Parathyroid adenoma (tissue), 2 donors: Measurements from ENCODE around the gene NBAS.

Experiments
- H2AFZ ChIP-seq: fragments of 300-600 bp; sonication (generic); one replicate; pipeline ENCODE4 v1.7.0; 2017; ENCODE audit warnings: antibody characterized with exemption, mild to moderate bottlenecking
- H3K27ac ChIP-seq: fragments of 300-600 bp; sonication (generic); one replicate; pipeline ENCODE4 v1.7.0; 2017
- H3K27me3 ChIP-seq: fragments of 300-600 bp; sonication (generic); one replicate; pipeline ENCODE4 v1.7.0; 2017; ENCODE audit warnings: low read length; ENCODE audit not compliant: control insufficient read depth, insufficient read depth
- H3K36me3 ChIP-seq: fragments of 300-600 bp; sonication (generic); one replicate; pipeline ENCODE4 v1.7.0; 2017; ENCODE audit warnings: low read length; ENCODE audit not compliant: control insufficient read depth, insufficient read depth
- H3K4me1 ChIP-seq: fragments of 300-600 bp; sonication (generic); one replicate; pipeline ENCODE4 v1.7.0; 2017; ENCODE audit warnings: control low read depth
- H3K4me2 ChIP-seq: fragments of 300-600 bp; sonication (generic); one replicate; pipeline ENCODE4 v1.7.0; 2017; ENCODE audit warnings: low read length
- H3K4me3 ChIP-seq: fragments of 300-600 bp; sonication (generic); one replicate; pipeline ENCODE4 v1.7.0; 2017; ENCODE audit warnings: low read depth, low read length
- H3K79me2 ChIP-seq: fragments of 300-600 bp; sonication (generic); one replicate; pipeline ENCODE4 v1.7.0; 2017; ENCODE audit warnings: control low read depth
- H3K9ac ChIP-seq: fragments of 300-600 bp; sonication (generic); one replicate; pipeline ENCODE4 v1.7.0; 2017; ENCODE audit warnings: mild to moderate bottlenecking
- H3K9me3 ChIP-seq: fragments of 300-600 bp; sonication (generic); one replicate; pipeline ENCODE4 v1.7.0; 2017; ENCODE audit warnings: low read length; ENCODE audit not compliant: control insufficient read depth
- TF ChIP-seq, protein P1 (sequence below): fragments of 300-600 bp; sonication (generic); IDR thresholded peaks from one replicate; pipeline ENCODE4 v1.7.0; 2017; ENCODE audit warnings: antibody characterized with exemption, mild to moderate bottlenecking
- donor health status: primary hyperparathyroidism.

NBAS gene

DNA sequence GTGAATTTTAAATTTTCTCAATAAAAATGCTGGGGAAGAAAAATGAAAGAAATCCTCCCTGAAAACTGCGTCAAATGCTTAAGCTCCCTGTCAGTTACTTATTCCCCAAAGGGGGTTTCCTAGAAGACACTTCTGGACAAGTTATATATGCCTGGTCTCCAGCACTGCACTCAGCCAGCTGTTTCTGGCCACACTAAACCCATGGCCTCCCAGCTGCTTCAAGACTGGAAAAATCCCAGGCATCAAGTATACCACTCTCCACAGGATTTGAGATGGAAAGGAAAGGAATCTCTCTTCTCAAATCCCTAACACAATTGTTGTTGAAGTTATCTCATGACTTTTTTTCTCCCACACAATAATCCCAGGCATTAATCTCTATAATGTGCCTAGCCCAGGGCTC is 245.7 kb downstream of the NBAS start:
- no peak overlapping the region for H3K27ac ChIP-seq

DNA sequence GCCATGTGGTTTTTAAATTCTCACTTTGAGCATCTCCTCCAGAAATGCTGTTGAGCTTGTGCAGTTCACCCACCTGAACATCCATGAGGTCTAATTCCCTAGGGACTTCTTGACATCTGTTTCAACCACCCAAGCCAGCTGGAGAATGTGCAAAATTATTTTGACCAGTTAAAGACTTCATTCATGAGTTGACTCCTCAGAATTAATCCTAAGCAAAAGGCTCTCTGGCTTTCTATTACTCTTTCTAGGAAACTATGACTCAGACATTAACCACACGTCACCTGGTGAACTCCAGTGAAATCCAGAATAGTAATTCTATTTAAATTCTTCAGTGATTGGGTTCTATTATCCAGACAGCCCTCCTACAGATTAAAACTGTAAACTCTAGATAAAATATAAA is 247.5 kb downstream of the NBAS start:
- no peaks in the 10 kb centered on the region for H3K27me3 ChIP-seq
- H3K36me3 ChIP-seq, result no peaks in the 10 kb centered on the region
- H3K9ac ChIP-seq, result no peak overlapping the region
- H3K27ac ChIP-seq, result no peak overlapping the region
- H3K79me2 ChIP-seq, result no peaks in the 10 kb centered on the region
- H3K9me3 ChIP-seq, result no peaks in the 10 kb centered on the region
- no peak overlapping the region for H3K4me2 ChIP-seq
- TF ChIP-seq, protein P1, sequence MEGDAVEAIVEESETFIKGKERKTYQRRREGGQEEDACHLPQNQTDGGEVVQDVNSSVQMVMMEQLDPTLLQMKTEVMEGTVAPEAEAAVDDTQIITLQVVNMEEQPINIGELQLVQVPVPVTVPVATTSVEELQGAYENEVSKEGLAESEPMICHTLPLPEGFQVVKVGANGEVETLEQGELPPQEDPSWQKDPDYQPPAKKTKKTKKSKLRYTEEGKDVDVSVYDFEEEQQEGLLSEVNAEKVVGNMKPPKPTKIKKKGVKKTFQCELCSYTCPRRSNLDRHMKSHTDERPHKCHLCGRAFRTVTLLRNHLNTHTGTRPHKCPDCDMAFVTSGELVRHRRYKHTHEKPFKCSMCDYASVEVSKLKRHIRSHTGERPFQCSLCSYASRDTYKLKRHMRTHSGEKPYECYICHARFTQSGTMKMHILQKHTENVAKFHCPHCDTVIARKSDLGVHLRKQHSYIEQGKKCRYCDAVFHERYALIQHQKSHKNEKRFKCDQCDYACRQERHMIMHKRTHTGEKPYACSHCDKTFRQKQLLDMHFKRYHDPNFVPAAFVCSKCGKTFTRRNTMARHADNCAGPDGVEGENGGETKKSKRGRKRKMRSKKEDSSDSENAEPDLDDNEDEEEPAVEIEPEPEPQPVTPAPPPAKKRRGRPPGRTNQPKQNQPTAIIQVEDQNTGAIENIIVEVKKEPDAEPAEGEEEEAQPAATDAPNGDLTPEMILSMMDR, result no peak
- no peaks in the 10 kb centered on the region for H3K4me1 ChIP-seq
- no peak overlapping the region for H3K4me3 ChIP-seq
- no peak overlapping the region for H2AFZ ChIP-seq

More for the DNA sequence above, 245.7 kb downstream of the NBAS start:
- no peaks in the 10 kb centered on the region for H3K9me3 ChIP-seq
- H3K9ac ChIP-seq, result no peak overlapping the region
- H3K4me3 ChIP-seq, result no peak overlapping the region
- TF ChIP-seq, protein P1, result no peak
- no peak overlapping the region for H3K4me2 ChIP-seq
- H3K36me3 ChIP-seq, result no peaks in the 10 kb centered on the region
- no peak overlapping the region for H2AFZ ChIP-seq
- H3K27me3 ChIP-seq, result no peaks in the 10 kb centered on the region
- no peaks in the 10 kb centered on the region for H3K79me2 ChIP-seq
- H3K4me1 ChIP-seq, result no peaks in the 10 kb centered on the region

DNA sequence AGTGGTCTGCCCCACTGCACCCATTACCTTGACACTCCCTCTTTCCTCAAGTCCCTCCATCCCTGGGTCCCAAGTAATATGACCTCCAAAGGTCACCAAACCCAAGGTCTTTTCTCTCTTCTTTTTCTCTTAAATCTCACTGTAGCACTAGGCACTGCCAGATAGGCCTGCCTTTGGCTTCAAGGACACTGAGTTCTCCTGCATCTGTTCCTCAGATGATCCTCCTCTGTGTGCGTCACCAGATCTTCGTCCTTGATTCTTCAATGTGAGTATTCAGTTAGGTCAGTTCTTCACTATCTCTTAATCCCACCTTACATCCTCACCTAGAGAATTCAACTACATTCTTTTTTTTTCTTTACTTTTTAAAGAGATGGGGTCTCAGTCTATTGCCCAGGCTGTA is 249.2 kb downstream of the NBAS start:
- Histone ChIP-seq H3K9me3 (no peaks in the 10 kb centered on the region), H3K36me3 (no peaks in the 10 kb centered on the region), H3K79me2 (no peaks in the 10 kb centered on the region), H3K4me2 (no peak overlapping the region), H2AFZ (no peak overlapping the region), H3K4me3 (no peak overlapping the region), H3K27ac (no peak overlapping the region), H3K4me1 (no peaks in the 10 kb centered on the region), H3K27me3 (no peaks in the 10 kb centered on the region), H3K9ac (no peak overlapping the region)
- TF ChIP-seq, protein P1, result no peak

DNA sequence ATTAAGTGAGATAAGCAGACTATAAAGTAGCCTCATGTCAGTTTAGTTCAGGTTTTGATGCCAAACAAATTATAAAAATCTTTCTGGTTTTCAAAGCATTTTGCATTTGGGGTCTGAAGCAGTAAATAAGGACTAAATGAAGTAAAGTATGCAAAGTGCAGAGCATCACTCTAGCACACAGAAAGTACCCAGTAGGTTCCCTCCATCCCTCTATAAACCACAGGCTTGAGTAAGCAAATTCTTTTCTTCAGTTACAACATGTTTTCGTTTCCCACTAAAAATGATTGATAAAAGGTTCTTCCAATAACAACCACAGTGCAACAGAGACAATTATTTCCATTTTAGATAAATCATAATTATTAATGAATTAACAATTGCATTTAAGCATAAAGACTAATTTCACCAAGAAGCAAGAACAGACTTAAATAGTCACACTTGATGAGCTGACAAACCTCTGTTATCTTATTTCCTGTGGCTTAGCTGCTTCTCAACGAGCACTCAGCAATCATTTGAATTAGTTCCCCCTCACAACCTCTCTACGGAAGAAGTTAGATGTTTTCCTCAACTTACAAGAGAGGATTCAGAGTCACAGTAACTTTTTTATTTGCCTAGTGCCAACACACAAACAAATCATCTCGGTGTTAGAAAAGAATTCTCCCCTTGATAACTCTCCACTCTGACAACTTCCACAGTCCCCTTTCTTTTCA is 249.8 kb downstream of the NBAS start:
- H3K9ac ChIP-seq, result no peak overlapping the region
- H3K4me3 ChIP-seq, result no peak overlapping the region
- H3K4me2 ChIP-seq, result no peak overlapping the region
- no peaks in the 10 kb centered on the region for H3K4me1 ChIP-seq
- H3K27ac ChIP-seq, result no peak overlapping the region
- no peaks in the 10 kb centered on the region for H3K9me3 ChIP-seq
- no peak overlapping the region for H2AFZ ChIP-seq
- H3K79me2 ChIP-seq, result no peaks in the 10 kb centered on the region
- H3K27me3 ChIP-seq, result no peaks in the 10 kb centered on the region
- no peaks in the 10 kb centered on the region for H3K36me3 ChIP-seq
- TF ChIP-seq, protein P1, result no peak

DNA sequence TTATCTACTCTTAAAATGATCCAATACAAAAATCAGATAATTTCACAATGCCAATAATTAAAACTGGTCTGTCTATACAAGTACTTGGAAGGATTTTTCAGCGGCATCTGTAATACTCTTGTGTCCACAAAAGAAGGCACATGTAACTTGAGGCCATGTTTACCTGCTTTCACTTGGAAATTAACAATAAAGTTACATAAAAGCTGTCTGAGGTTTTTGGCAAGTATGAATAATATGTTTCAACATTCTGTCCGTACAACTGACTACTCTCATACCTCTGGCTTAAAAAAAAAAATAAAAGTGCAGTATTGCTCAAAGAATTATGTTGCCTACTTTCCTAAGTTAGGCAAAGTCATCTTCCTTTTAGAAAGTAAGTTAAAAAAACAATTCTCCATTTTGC is 253.6 kb downstream of the NBAS start:
- Histone ChIP-seq H3K27me3 (no peaks in the 10 kb centered on the region), H3K4me3 (no peak overlapping the region), H3K9ac (no peak overlapping the region), H3K4me2 (no peak overlapping the region), H3K36me3 (no peaks in the 10 kb centered on the region), H3K79me2 (no peaks in the 10 kb centered on the region), H3K9me3 (no peaks in the 10 kb centered on the region), H2AFZ (no peak overlapping the region), H3K4me1 (no peaks in the 10 kb centered on the region), H3K27ac (no peak overlapping the region)
- TF ChIP-seq, protein P1, result no peak
